T-helper 2 cell (primary cell): Measurements from ENCODE around the gene RFK.

Experiments
- DNase-seq, 5 experiments: peaks; one replicate each; pipeline versions ENCODE4 v3.0.0 to v3.0.0-alpha.2; 2012 to 2022

Gene RFK

GRCh38 chr9:76405868-76406267 is 11.6 kb upstream of the RFK start:
- DNase-seq = no peak

DNA sequence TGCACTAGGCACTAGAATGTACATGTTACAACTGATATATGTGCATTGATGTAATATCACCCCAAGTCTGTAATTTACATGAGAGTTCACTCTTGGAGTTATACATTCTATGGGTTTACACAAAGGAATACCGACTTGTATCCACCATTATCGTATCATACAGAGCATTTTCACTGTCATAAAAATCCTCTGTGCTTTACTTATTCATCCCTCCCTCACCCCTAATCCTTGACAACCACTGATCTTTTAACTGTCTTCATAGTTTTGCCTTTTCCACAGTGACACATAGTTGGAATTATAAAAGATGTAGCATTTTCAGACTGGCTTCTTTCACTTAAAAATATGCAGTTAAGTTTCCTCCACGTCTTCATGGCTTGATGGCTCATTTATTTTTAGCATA is 11.1 kb upstream of the RFK start:
- DNase-seq = no peak

DNA sequence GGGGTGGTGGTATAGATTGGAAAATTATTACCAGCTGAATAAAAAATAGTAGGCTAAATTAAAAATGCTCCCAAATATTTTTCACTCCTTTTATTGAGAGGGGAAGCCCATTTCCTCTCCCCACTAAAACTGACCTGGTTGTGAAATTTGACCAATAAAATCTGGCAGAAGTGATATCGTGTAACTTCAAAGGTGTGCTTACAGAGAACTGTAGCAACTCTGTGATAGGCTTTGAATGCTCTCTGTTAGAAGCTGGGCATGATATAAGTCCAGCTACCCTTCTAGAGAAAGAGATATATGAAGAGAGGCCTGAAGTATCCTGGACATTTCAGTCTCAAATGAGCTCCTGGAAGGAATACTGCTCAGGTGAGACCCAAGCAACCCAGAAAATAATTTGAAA is 10.2 kb upstream of the RFK start:
- no peak for DNase-seq

DNA sequence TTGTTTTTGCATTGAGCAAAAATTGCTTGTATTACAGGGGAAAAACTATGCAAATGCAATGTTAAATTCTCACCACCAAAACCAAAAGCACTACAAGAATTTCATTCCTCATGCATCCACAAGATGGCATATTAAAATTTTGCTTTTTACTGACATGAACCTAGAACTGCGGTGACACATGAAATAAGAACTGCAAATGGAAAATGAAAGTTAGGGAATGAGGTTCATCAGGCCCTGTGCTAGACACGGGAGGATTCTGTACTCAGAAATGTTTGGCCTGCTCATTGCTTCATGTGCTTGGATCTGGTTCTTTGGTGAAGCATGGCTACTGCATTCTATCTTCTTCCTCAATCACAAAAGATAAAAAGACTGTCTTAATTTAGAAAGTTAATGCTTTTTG is 9.1 kb upstream of the RFK start:
- DNase-seq = peak in 2 of 5 experiments; percentile 37 to 75

GRCh38 chr9:76401580-76402354 is 7.5 kb upstream of the RFK start:
- no peak for DNase-seq

- no peak for DNase-seq
These were observed 7.0 kb upstream of the RFK start for GRCh38 chr9:76401176-76401575.

- no peak for DNase-seq
These were observed 6.4 kb upstream of the RFK start for GRCh38 chr9:76400534-76401096.

DNA sequence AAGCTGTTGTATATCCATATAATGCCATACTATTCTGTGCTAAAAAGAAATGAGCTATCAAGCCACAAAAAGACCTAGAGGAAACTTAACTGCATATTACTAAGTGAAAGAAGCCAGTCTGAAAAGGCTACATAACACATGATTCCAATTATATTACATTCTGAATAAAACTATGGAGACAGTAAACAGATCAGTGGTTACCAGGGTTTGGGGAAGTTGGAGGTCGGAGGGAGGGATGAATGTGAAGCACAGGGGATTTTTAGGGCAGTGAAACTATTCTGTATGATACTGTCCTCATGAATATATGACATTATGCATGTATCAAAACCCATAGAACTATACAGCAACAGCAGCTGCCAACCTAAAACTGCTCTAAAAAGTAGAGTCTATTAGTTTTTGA is 5.6 kb upstream of the RFK start:
- DNase-seq = no peak

GRCh38 chr9:76396597-76396996 is 2.4 kb upstream of the RFK start:
- no peak for DNase-seq

- no peak for DNase-seq
These were observed 1.9 kb upstream of the RFK start for GRCh38 chr9:76396144-76396543.

- no peak for DNase-seq
These were observed 1.2 kb upstream of the RFK start for GRCh38 chr9:76395381-76395780.

GRCh38 chr9:76394960-76395252 is 680 bp upstream of the RFK start:
- DNase-seq = peak in 2 of 5 experiments; percentile 48 to 82

- DNase-seq = peak in 1 of 5 experiments; percentile 9
These were observed 3.6 kb downstream of the RFK start for GRCh38 chr9:76390656-76391055.

DNA sequence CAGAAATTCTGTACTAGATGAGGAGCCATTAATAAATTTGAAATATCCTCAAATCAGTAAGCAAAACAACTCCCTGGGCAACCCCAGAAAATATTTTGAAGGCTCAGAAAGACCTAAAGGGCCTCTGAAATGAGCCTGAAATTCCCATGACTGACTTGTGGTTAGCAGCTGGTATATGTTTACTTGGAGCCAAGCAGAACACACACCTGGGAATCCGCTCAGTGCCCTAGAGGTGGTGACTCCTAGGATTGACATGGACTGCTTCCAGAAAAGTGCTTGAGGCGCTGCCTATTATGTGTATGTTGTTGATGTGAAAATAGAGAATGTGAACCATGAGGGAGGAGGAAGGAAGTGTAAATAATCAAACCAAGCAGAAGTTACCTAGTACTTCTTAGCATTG is 14.7 kb downstream of the RFK start:
- DNase-seq = no peak

- no peak for DNase-seq
These were observed 15.7 kb downstream of the RFK start for GRCh38 chr9:76378367-76379073.

GRCh38 chr9:76377791-76378190 is 16.4 kb downstream of the RFK start:
- DNase-seq = no peak

DNA sequence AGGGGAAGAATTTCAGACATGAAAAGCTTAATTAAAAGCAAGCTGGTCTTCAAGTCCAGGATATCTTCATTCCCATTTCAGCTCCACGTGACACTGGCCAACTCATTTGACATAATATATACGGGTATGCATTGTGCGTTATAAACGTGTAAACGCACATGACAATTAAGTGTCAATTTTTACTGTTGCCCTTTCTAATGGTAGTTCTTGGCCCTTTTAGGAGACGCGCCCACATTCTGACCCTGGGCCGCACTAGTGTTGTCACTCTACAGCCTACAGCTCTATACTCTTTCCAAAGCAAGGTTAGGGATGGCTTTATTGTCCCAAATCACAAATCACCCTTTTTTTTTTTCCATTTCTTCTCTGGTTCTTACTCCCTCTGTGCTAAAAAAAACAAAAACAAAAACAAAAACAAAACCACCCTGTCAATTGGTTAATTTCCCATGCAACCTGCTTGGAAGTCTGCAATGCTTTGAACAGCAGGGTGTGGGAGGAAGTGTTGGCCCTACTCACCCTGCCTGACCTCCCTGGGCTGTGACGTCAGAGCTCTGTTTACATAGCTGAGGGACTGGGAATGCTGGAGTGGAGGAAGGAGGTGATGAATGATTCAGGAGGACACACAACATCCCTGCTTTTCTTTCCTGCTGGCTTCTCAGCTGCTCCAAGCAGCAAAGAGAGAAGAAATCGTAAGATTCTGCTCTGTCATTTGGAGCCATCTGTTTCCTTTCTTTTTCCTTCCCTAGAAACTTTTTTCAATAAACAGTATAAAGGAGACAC is 19.3 kb downstream of the RFK start:
- DNase-seq = no peak

GRCh38 chr9:76373784-76374474 is 20.3 kb downstream of the RFK start:
- DNase-seq = no peak

DNA sequence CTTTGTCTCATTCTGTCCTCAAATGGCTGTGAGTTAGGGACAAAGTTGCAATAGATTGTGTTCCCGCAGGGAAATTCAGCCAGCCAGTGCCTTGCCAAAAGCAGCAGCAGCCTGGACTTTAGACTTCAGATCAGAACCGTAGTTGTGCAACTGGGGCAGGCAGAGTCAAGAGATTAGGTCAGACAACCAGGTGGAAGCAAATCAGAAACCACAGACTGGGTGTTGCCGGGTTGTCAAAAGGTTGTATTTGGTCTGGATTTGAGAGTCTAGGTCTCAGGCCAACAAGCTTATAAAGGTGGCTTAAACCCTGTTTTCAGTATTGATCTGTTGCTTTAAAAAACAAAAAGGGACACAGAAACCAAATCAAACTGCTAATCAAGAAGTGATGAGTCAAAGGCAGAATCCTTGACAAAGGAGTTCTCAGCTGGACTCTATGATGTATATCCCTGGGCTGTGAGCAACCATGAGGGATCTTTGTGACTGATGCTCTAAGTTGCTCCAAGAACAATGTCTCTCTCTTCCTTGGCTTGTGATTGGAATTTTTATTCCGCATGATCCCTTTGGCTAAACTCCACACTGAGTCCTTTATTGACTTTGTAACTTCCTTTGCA is 20.9 kb downstream of the RFK start:
- DNase-seq = no peak

GRCh38 chr9:76372336-76372735 is 21.9 kb downstream of the RFK start:
- DNase-seq = no peak

GRCh38 chr9:76371901-76372300 is 22.3 kb downstream of the RFK start:
- DNase-seq = no peak

- DNase-seq = no peak
These were observed 23.7 kb downstream of the RFK start for GRCh38 chr9:76370396-76371023.
